Measurements from ENCODE around the gene FAM131B. TPM values are rescaled to one million over a fixed set of nuclear protein-coding genes. Genes with fewer than 3 reads are reported as not detected.

FAM131B gene
- total and polyA plus RNA-seq, 9 of the 15 experiments (the other 6 are each of a cell fraction or from before 2014, with no cell fraction given): 0.03 to 0.04 TPM; not detected in 7

DNA sequence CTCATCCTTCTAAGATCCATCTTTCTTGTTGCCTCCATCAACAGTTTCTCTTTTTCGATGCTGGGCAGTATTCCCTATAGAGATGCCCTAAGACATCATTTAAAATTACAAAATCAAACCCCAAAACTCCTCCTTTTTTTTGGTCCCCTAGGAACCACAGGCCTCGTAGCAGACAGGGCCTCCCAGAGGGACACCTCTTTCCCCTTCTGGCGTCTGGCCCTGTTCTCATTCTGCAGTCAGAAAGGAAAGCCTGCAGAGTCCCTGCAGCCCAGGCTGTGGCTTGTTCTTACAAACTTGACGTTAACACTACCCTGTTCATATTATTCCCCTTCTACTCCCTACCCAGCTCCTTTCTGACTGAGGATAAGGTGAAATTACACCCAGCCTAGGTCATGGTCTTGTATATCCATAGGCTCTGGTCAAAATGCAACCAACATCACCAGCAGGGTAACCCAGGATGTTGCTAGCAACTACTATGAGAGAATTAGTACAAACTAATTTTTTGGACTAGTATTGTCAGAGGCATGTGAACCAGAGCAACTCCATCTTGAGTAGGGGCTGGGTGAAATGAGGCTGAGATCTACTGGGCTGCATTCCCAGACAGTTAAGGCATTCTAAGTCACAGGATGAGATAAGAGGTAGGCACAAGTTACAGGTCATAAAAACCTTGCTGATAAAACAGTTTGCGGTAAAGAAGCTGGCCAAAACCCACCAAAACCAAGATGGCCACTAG is 49.6 kb upstream of the FAM131B start (continued):
- TF ChIP-seq HNRNPLL (IDR thresholded peaks at IDR 0.05; ENCODE audit: low read depth, low read length, poor library complexity, severe bottlenecking) (no peak), KLF6 (CRISPR knock-in tag; IDR thresholded peaks at IDR 0.05; ENCODE audit: borderline replicate concordance) (peak; percentile 46; the same call in 1 of the 2 replicates), FUS (optimal IDR thresholded peaks at IDR 0.05; ENCODE audit: low read depth, low read length) (no peak), TGIF2 (CRISPR knock-in tag; IDR thresholded peaks at IDR 0.05) (no peak), HDAC1 (IDR thresholded peaks at IDR 0.05) (no peak), MCM2 (IDR thresholded peaks at IDR 0.05; ENCODE audit: low read depth) (no peak), ZNF124 (CRISPR knock-in tag; IDR thresholded peaks at IDR 0.05) (no peak), BHLHE40 (IDR thresholded peaks at IDR 0.05; ENCODE audit: low read length) (no peak), DDX20 (tag; IDR thresholded peaks at IDR 0.05; ENCODE audit: low read depth) (peak; percentile 58; the same call in 1 of the 2 replicates), MCM5 (IDR thresholded peaks at IDR 0.05; ENCODE audit: low read depth) (no peak), ZNF699 (CRISPR knock-in tag; IDR thresholded peaks at IDR 0.05; ENCODE audit: insufficient replicate concordance) (no peak), HNRNPUL1 (IDR thresholded peaks at IDR 0.05; ENCODE audit: low read length) (no peak), RAD21 (CRISPR knock-in tag; conservative IDR thresholded peaks at IDR 0.05 in 1 of 2, IDR thresholded peaks at IDR 0.05 in 1 of 2) (no peak), ZSCAN29 (IDR thresholded peaks at IDR 0.05) (no peak)
- TF ChIP-seq, protein P1, sequence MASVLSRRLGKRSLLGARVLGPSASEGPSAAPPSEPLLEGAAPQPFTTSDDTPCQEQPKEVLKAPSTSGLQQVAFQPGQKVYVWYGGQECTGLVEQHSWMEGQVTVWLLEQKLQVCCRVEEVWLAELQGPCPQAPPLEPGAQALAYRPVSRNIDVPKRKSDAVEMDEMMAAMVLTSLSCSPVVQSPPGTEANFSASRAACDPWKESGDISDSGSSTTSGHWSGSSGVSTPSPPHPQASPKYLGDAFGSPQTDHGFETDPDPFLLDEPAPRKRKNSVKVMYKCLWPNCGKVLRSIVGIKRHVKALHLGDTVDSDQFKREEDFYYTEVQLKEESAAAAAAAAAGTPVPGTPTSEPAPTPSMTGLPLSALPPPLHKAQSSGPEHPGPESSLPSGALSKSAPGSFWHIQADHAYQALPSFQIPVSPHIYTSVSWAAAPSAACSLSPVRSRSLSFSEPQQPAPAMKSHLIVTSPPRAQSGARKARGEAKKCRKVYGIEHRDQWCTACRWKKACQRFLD (CRISPR knock-in tag; IDR thresholded peaks at IDR 0.05): no peak
- TF ChIP-seq, protein P2, sequence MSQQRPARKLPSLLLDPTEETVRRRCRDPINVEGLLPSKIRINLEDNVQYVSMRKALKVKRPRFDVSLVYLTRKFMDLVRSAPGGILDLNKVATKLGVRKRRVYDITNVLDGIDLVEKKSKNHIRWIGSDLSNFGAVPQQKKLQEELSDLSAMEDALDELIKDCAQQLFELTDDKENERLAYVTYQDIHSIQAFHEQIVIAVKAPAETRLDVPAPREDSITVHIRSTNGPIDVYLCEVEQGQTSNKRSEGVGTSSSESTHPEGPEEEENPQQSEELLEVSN (IDR thresholded peaks at IDR 0.05; ENCODE audit: borderline replicate concordance in 1 of 2, extremely low read depth in 1 of 2, insufficient read depth in 1 of 2, insufficient read length in 1 of 2, low read depth in 1 of 2, low read length in 1 of 2, poor library complexity in 1 of 2, severe bottlenecking in 1 of 2): no peak
- TF ChIP-seq, protein P3, sequence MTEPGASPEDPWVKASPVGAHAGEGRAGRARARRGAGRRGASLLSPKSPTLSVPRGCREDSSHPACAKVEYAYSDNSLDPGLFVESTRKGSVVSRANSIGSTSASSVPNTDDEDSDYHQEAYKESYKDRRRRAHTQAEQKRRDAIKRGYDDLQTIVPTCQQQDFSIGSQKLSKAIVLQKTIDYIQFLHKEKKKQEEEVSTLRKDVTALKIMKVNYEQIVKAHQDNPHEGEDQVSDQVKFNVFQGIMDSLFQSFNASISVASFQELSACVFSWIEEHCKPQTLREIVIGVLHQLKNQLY (CRISPR knock-in tag; conservative IDR thresholded peaks at IDR 0.05): no peak
- TF ChIP-seq, protein P4, sequence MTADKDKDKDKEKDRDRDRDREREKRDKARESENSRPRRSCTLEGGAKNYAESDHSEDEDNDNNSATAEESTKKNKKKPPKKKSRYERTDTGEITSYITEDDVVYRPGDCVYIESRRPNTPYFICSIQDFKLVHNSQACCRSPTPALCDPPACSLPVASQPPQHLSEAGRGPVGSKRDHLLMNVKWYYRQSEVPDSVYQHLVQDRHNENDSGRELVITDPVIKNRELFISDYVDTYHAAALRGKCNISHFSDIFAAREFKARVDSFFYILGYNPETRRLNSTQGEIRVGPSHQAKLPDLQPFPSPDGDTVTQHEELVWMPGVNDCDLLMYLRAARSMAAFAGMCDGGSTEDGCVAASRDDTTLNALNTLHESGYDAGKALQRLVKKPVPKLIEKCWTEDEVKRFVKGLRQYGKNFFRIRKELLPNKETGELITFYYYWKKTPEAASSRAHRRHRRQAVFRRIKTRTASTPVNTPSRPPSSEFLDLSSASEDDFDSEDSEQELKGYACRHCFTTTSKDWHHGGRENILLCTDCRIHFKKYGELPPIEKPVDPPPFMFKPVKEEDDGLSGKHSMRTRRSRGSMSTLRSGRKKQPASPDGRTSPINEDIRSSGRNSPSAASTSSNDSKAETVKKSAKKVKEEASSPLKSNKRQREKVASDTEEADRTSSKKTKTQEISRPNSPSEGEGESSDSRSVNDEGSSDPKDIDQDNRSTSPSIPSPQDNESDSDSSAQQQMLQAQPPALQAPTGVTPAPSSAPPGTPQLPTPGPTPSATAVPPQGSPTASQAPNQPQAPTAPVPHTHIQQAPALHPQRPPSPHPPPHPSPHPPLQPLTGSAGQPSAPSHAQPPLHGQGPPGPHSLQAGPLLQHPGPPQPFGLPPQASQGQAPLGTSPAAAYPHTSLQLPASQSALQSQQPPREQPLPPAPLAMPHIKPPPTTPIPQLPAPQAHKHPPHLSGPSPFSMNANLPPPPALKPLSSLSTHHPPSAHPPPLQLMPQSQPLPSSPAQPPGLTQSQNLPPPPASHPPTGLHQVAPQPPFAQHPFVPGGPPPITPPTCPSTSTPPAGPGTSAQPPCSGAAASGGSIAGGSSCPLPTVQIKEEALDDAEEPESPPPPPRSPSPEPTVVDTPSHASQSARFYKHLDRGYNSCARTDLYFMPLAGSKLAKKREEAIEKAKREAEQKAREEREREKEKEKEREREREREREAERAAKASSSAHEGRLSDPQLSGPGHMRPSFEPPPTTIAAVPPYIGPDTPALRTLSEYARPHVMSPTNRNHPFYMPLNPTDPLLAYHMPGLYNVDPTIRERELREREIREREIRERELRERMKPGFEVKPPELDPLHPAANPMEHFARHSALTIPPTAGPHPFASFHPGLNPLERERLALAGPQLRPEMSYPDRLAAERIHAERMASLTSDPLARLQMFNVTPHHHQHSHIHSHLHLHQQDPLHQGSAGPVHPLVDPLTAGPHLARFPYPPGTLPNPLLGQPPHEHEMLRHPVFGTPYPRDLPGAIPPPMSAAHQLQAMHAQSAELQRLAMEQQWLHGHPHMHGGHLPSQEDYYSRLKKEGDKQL (CRISPR knock-in tag; IDR thresholded peaks at IDR 0.05; ENCODE audit: borderline replicate concordance): no peak
